Muscle of leg (tissue), 11 donors: Measurements from ENCODE around the gene PADI1. TPM values are rescaled to one million over a fixed set of nuclear protein-coding genes. Genes with fewer than 3 reads are reported as not detected.

ENCODE experiments used
- DNase-seq: peaks from one replicate; pipeline ENCODE4 v3.0.0; 2013
- H3K27ac ChIP-seq: one replicate; pipeline ENCODE4 v1.5.1; 2013; ENCODE audit warnings: mild to moderate bottlenecking, low read length, control low read depth
- H3K27me3 ChIP-seq: one replicate; pipeline ENCODE4 v1.6.1; 2013; ENCODE audit warnings: low read length; ENCODE audit not compliant: control insufficient read depth, insufficient read depth
- H3K36me3 ChIP-seq: one replicate; pipeline ENCODE4 v1.6.1; 2013; ENCODE audit warnings: low read length; ENCODE audit not compliant: control insufficient read depth, insufficient read depth
- H3K4me1 ChIP-seq: one replicate; pipeline ENCODE4 v1.6.1; 2013; ENCODE audit warnings: low read length; ENCODE audit not compliant: control insufficient read depth, insufficient read depth
- H3K4me3 ChIP-seq: one replicate; pipeline ENCODE4 v1.5.1; 2013; ENCODE audit warnings: low read length, control low read depth
- H3K9me3 ChIP-seq: replicated peaks from 2 replicates; pipeline ENCODE4 v1.6.1; 2013; ENCODE audit warnings: low read depth, low read length; ENCODE audit not compliant: control insufficient read depth
- WGBS: methylation state at CpG from one replicate; pipeline ENCODE4 v1.1.5; 2013; ENCODE audit warnings: missing lambda C conversion rate; ENCODE audit not compliant: insufficient coverage; 5-methylcytosine and 5-hydroxymethylcytosine counted together
- polyA plus RNA-seq, 8 donors: library from polyadenylated mRNA; unstranded; fragments of 120-200 nt; gene quantifications; one replicate each; pipeline versions ENCODE4 v1.2.1 to v1.2.3, GENCODE V29; 2013; ENCODE audit warnings: inconsistent platforms in 1 of 8, low replicate concordance in 1 of 8; ENCODE audit not compliant: insufficient read length in 8 of 8, insufficient read depth in 1 of 8
- total RNA-seq: library from RNA; stranded (reverse); fragments of 120-200 nt; gene quantifications from one replicate; pipeline ENCODE4 v1.2.4, GENCODE V29; 2013

Gene PADI1
- total and polyA plus RNA-seq, 9 donors: 0.13 to 0.91 (median 0.29) TPM

GRCh38 chr1:17207966-17208418 is 3.1 kb downstream of the PADI1 start:
- peaks cover 13% of the 10 kb centered on the region for H3K4me1 ChIP-seq
- H3K4me3 ChIP-seq: no peak overlapping the region
- DNase-seq: peak; percentile 21
- no peaks in the 10 kb centered on the region for H3K9me3 ChIP-seq
- peaks cover 7% of the 10 kb centered on the region for H3K27me3 ChIP-seq
- WGBS: 67% methylated on average over 2 of the region's 2 CpGs
- no peaks in the 10 kb centered on the region for H3K36me3 ChIP-seq
- no peak overlapping the region for H3K27ac ChIP-seq

- Histone ChIP-seq H3K4me1 (peaks cover 18% of the 10 kb centered on the region), H3K4me3 (no peak overlapping the region), H3K36me3 (no peaks in the 10 kb centered on the region), H3K27ac (no peak overlapping the region), H3K27me3 (peaks cover 9% of the 10 kb centered on the region), H3K9me3 (no peaks in the 10 kb centered on the region)
- no peak for DNase-seq
- 100% methylated on average over 2 of the region's 3 CpGs for WGBS
Observed at GRCh38 chr1:17208546-17208945, 3.6 kb downstream of the PADI1 start.

GRCh38 chr1:17209430-17209829 is 4.5 kb downstream of the PADI1 start:
- Histone ChIP-seq H3K36me3 (no peaks in the 10 kb centered on the region), H3K4me3 (no peak overlapping the region), H3K27me3 (peaks cover 13% of the 10 kb centered on the region), H3K27ac (no peak overlapping the region), H3K4me1 (peaks cover 23% of the 10 kb centered on the region), H3K9me3 (no peaks in the 10 kb centered on the region)
- DNase-seq: no peak
- 47% methylated on average over 3 of the region's 5 CpGs for whole genome bisulfite sequencing

- H3K9me3 ChIP-seq: no peaks in the 10 kb centered on the region
- H3K4me1 ChIP-seq: peaks cover 23% of the 10 kb centered on the region
- no peaks in the 10 kb centered on the region for H3K36me3 ChIP-seq
- 92% methylated on average over 4 of the region's 8 CpGs for WGBS
- no peak overlapping the region for H3K27ac ChIP-seq
- no peak overlapping the region for H3K4me3 ChIP-seq
- no peak for DNase-seq
- H3K27me3 ChIP-seq: peaks cover 10% of the 10 kb centered on the region
Observed at GRCh38 chr1:17210176-17210575, 5.2 kb downstream of the PADI1 start.

GRCh38 chr1:17211377-17211776 is 6.4 kb downstream of the PADI1 start:
- H3K27me3 ChIP-seq: peaks cover 13% of the 10 kb centered on the region
- H3K9me3 ChIP-seq: no peaks in the 10 kb centered on the region
- H3K27ac ChIP-seq: no peak overlapping the region
- WGBS: 80% methylated on average over 1 of the region's 5 CpGs
- peaks cover 23% of the 10 kb centered on the region for H3K4me1 ChIP-seq
- no peaks in the 10 kb centered on the region for H3K36me3 ChIP-seq
- no peak overlapping the region for H3K4me3 ChIP-seq
- no peak for DNase-seq

- H3K27me3 ChIP-seq: peaks cover 13% of the 10 kb centered on the region
- no peak overlapping the region for H3K27ac ChIP-seq
- H3K36me3 ChIP-seq: no peaks in the 10 kb centered on the region
- H3K9me3 ChIP-seq: no peaks in the 10 kb centered on the region
- no peak for DNase-seq
- no peak overlapping the region for H3K4me3 ChIP-seq
- 58% methylated on average over 9 of the region's 10 CpGs for WGBS
- H3K4me1 ChIP-seq: peaks cover 23% of the 10 kb centered on the region
Observed at GRCh38 chr1:17212009-17212408, 7.1 kb downstream of the PADI1 start.

GRCh38 chr1:17212487-17213121 is 7.7 kb downstream of the PADI1 start:
- no peaks in the 10 kb centered on the region for H3K9me3 ChIP-seq
- H3K36me3 ChIP-seq: no peaks in the 10 kb centered on the region
- peaks cover 13% of the 10 kb centered on the region for H3K27me3 ChIP-seq
- no peak overlapping the region for H3K4me3 ChIP-seq
- H3K27ac ChIP-seq: peak overlapping the region; percentile 42
- peaks cover 23% of the 10 kb centered on the region for H3K4me1 ChIP-seq
- 10% methylated on average over 8 of the region's 13 CpGs for WGBS
- DNase-seq: peak; percentile 66

GRCh38 chr1:17213148-17213781 is 8.3 kb downstream of the PADI1 start:
- H3K36me3 ChIP-seq: no peaks in the 10 kb centered on the region
- peaks cover 21% of the 10 kb centered on the region for H3K4me1 ChIP-seq
- peaks cover 13% of the 10 kb centered on the region for H3K27me3 ChIP-seq
- H3K27ac ChIP-seq: peak overlapping the region; percentile 20
- no peak for DNase-seq
- 34% methylated on average over 9 of the region's 13 CpGs for WGBS
- no peaks in the 10 kb centered on the region for H3K9me3 ChIP-seq
- H3K4me3 ChIP-seq: no peak overlapping the region

- WGBS: 84% methylated on average over 4 of the region's 9 CpGs
- DNase-seq: no peak
- H3K36me3 ChIP-seq: no peaks in the 10 kb centered on the region
- no peaks in the 10 kb centered on the region for H3K9me3 ChIP-seq
- peaks cover 21% of the 10 kb centered on the region for H3K4me1 ChIP-seq
- no peak overlapping the region for H3K4me3 ChIP-seq
- peaks cover 15% of the 10 kb centered on the region for H3K27me3 ChIP-seq
- H3K27ac ChIP-seq: peak overlapping the region; percentile 20
Observed at GRCh38 chr1:17213782-17214148, 8.8 kb downstream of the PADI1 start.

GRCh38 chr1:17214876-17215544 is 10.1 kb downstream of the PADI1 start:
- Histone ChIP-seq H3K36me3 (no peaks in the 10 kb centered on the region), H3K9me3 (no peaks in the 10 kb centered on the region), H3K4me3 (no peak overlapping the region), H3K27me3 (peaks cover 18% of the 10 kb centered on the region), H3K4me1 (peaks cover 21% of the 10 kb centered on the region), H3K27ac (no peak overlapping the region)
- WGBS: 86% methylated on average over 1 of the region's 5 CpGs
- DNase-seq: no peak
